22Rv1 (cell line): ENCODE measurements around the gene FBXO31.

Experiments used
- H3K27ac ChIP-seq: fragments of 450-650 bp; 2 replicates; pipeline ENCODE4 v1.5.1; 2017
- CTCF ChIP-seq: fragments of 450-650 bp; IDR thresholded peaks from 2 replicates; pipeline ENCODE4 v1.5.1; 2017; ENCODE audit warnings: mild to moderate bottlenecking
- ZFX ChIP-seq: fragments of 450-650 bp; IDR thresholded peaks from 2 replicates; pipeline ENCODE4 v1.6.1; 2017; ENCODE audit warnings: antibody characterized with exemption, borderline replicate concordance

Gene FBXO31

GRCh38 chr16:87309620-87310525 is 73.7 kb downstream of the FBXO31 start:
- H3K27ac ChIP-seq, result no peak overlapping the region
- TF ChIP-seq ZFX (no peak), CTCF (no peak)

- TF ChIP-seq CTCF (no peak), ZFX (no peak)
- H3K27ac ChIP-seq, result no peak overlapping the region
Observed at GRCh38 chr16:87308826-87309225, 74.8 kb downstream of the FBXO31 start.

GRCh38 chr16:87306516-87306915 is 77.1 kb downstream of the FBXO31 start:
- TF ChIP-seq CTCF (no peak), ZFX (no peak)
- no peak overlapping the region for H3K27ac ChIP-seq

- no peak for TF ChIP-seq ZFX
- TF ChIP-seq CTCF, result no peak
Observed at GRCh38 chr16:87305505-87306391, 77.8 kb downstream of the FBXO31 start.

GRCh38 chr16:87304951-87305350 is 78.6 kb downstream of the FBXO31 start:
- no peak overlapping the region for H3K27ac ChIP-seq
- TF ChIP-seq ZFX, result no peak
- TF ChIP-seq CTCF, result no peak

More at GRCh38 chr16:87305505-87306391, 77.8 kb downstream of the FBXO31 start:
- no peak overlapping the region for H3K27ac ChIP-seq

GRCh38 chr16:87303962-87304521 is 79.5 kb downstream of the FBXO31 start:
- no peak overlapping the region for H3K27ac ChIP-seq
- no peak for TF ChIP-seq CTCF
- no peak for TF ChIP-seq ZFX
